CD14-positive monocyte (primary cell): ENCODE data around the gene CACNA1G. TPM values are rescaled to one million over a fixed set of nuclear protein-coding genes. Genes with fewer than 3 reads are reported as not detected.

Experiments used
- DNase-seq, 3 donors: peaks; one replicate each; pipeline ENCODE4 v3.0.0-alpha.2; 2011 to 2022
- H2AFZ ChIP-seq: 2 replicates; pipeline ENCODE4 v1.6.0; 2012; ENCODE audit warnings: mild to moderate bottlenecking, low read depth, low read length, inconsistent platforms; ENCODE audit not compliant: insufficient read depth, poor library complexity, severe bottlenecking
- H3K27ac ChIP-seq, 2 donors: 1 replicate in 1 of 2; 2 replicates in 1 of 2; pipeline ENCODE4 v1.5.1; 2012 to 2013; ENCODE audit warnings: low read length in 2 of 2, control low read depth in 1 of 2, inconsistent platforms in 1 of 2, low read depth in 1 of 2, mild to moderate bottlenecking in 1 of 2
- H3K27me3 ChIP-seq, 2 donors: one replicate each; pipeline versions ENCODE4 v1.6.0 to v1.6.1; 2011 to 2013; ENCODE audit warnings: low read length in 2 of 2; ENCODE audit not compliant: control insufficient read depth in 2 of 2, insufficient read depth in 2 of 2
- H3K36me3 ChIP-seq, 2 donors: replicated peaks in 1 of 2; 1 replicate in 1 of 2; 2 replicates in 1 of 2; pipeline versions ENCODE4 v1.5.1 to v1.6.1; 2012 to 2013; ENCODE audit warnings: low read length in 2 of 2, control low read depth in 1 of 2, inconsistent platforms in 1 of 2, mild to moderate bottlenecking in 1 of 2; ENCODE audit not compliant: insufficient read depth in 2 of 2, control insufficient read depth in 1 of 2
- H3K4me1 ChIP-seq, 2 donors: 1 replicate in 1 of 2; 2 replicates in 1 of 2; pipeline versions ENCODE4 v1.5.1 to v1.6.1; 2012 to 2013; ENCODE audit warnings: low read length in 2 of 2, control low read depth in 1 of 2, inconsistent platforms in 1 of 2, mild to moderate bottlenecking in 1 of 2, moderate library complexity in 1 of 2; ENCODE audit not compliant: insufficient read depth in 2 of 2, control insufficient read depth in 1 of 2
- H3K4me2 ChIP-seq: replicated peaks from 2 replicates; pipeline ENCODE3; 2012; ENCODE audit warnings: low read length, moderate library complexity, mild to moderate bottlenecking; ENCODE audit not compliant: poor library complexity, severe bottlenecking; ENCODE audit errors: extremely low read depth
- H3K4me3 ChIP-seq, 3 experiments: fragments of 200-600 bp in 1 of 3; sonication (generic) in 1 of 3; replicated peaks in 1 of 3; 1 replicate in 2 of 3; 2 replicates in 1 of 3; pipeline ENCODE4 v1.5.1; 2011 to 2013; ENCODE audit warnings: low read length in 3 of 3, mild to moderate bottlenecking in 3 of 3, control low read depth in 2 of 3, low read depth in 2 of 3, inconsistent platforms in 1 of 3, moderate library complexity in 1 of 3
- H3K79me2 ChIP-seq: 2 replicates; pipeline ENCODE4 v1.6.0; 2012; ENCODE audit warnings: mild to moderate bottlenecking, control low read depth, inconsistent platforms, low read length, moderate library complexity; ENCODE audit not compliant: insufficient read depth
- H3K9ac ChIP-seq: 2 replicates; pipeline ENCODE4 v1.6.0; 2017; ENCODE audit warnings: low read length, mild to moderate bottlenecking; ENCODE audit not compliant: insufficient read depth, poor library complexity, severe bottlenecking
- H3K9me3 ChIP-seq, 2 donors: replicated peaks in 1 of 2; 1 replicate in 1 of 2; 2 replicates in 1 of 2; pipeline versions ENCODE4 v1.5.1 to v1.6.1; 2012 to 2013; ENCODE audit warnings: low read length in 2 of 2, control low read depth in 1 of 2; ENCODE audit not compliant: control insufficient read depth in 1 of 2, insufficient read depth in 1 of 2
- H4K20me1 ChIP-seq: 2 replicates; pipeline ENCODE4 v1.6.0; 2012; ENCODE audit warnings: mild to moderate bottlenecking, low read length, control low read depth, moderate library complexity; ENCODE audit not compliant: insufficient read depth
- H3K27ac Mint-ChIP-seq, 7 donors: one replicate each; pipeline ENCODE4 v1.8.0; 2020; ENCODE audit warnings: mild to moderate bottlenecking in 7 of 7, mixed read lengths in 7 of 7, moderate library complexity in 6 of 7, inconsistent platforms in 2 of 7
- H3K27me3 Mint-ChIP-seq, 3 donors: one replicate each; pipeline ENCODE4 v1.8.0; 2021 to 2022; ENCODE audit warnings: low read depth in 3 of 3, mild to moderate bottlenecking in 3 of 3, mixed read lengths in 3 of 3, moderate library complexity in 3 of 3, inconsistent platforms in 1 of 3
- H3K36me3 Mint-ChIP-seq, 2 donors: one replicate each; pipeline ENCODE4 v1.8.0; 2020; ENCODE audit warnings: mixed read lengths in 2 of 2, inconsistent platforms in 1 of 2, mild to moderate bottlenecking in 1 of 2
- H3K4me1 Mint-ChIP-seq: one replicate; pipeline ENCODE4 v1.8.0; 2020; ENCODE audit warnings: mild to moderate bottlenecking, mixed read lengths
- H3K4me3 Mint-ChIP-seq, 2 donors: one replicate each; pipeline ENCODE4 v1.8.0; 2020; ENCODE audit warnings: mild to moderate bottlenecking in 2 of 2, mixed read lengths in 2 of 2, moderate library complexity in 1 of 2
- H3K9me3 Mint-ChIP-seq, 7 donors: one replicate each; pipeline ENCODE4 v1.8.0; 2020 to 2022; ENCODE audit warnings: mixed read lengths in 7 of 7, mild to moderate bottlenecking in 6 of 7, moderate library complexity in 6 of 7, inconsistent platforms in 2 of 7
- CTCF ChIP-seq: fragments of 200-600 bp; IDR thresholded peaks from one replicate; pipeline ENCODE4 v1.8.0; 2022; ENCODE audit warnings: antibody characterized with exemption, mild to moderate bottlenecking
- WGBS: methylation state at CpG from one replicate; pipeline ENCODE4 v1.1.5; 2013; ENCODE audit warnings: missing lambda C conversion rate; ENCODE audit not compliant: insufficient coverage; 5-methylcytosine and 5-hydroxymethylcytosine counted together
- intact Hi-C, 2 donors: fragments of 100-400 bp; cut with micrococcal nuclease; formaldehyde crosslinking; loops; one replicate each; pipeline versions ENCODE4 v1.15.0 to v1.15.1; 2023
- polyA plus RNA-seq, 3 donors: library from polyadenylated mRNA; depleted of rRNA in 1 of 3; unstranded in 2 of 3; stranded (reverse) in 1 of 3; fragments of 300-500 nt in 2 of 3; fragments of >200 nt in 1 of 3; fragmentation: Illumina TruSeq in 2 of 3; gene quantifications; 1 replicate in 2 of 3; 2 replicates in 1 of 3; pipeline ENCODE4 v1.2.3, GENCODE V29; 2012 to 2021

Gene CACNA1G
- polyA plus RNA-seq, 3 donors: 0.03 TPM; not detected in 2

GRCh38 chr17:50668838-50669581, 108.5 kb downstream of the CACNA1G start:
- H2AFZ ChIP-seq: no peak overlapping the region

GRCh38 chr17:50672071-50672470, 111.6 kb downstream of the CACNA1G start:
- H3K9me3 Mint-ChIP-seq: no peaks in the 10 kb centered on the region
- no peaks in the 10 kb centered on the region for H3K36me3 ChIP-seq
- no peak for DNase-seq
- no peak overlapping the region for H3K27ac Mint-ChIP-seq
- H3K4me3 Mint-ChIP-seq: no peak overlapping the region
- WGBS: no CpG with 5 or more reads among the region's 5 CpGs
- H3K27ac ChIP-seq: no peak overlapping the region
- H3K36me3 Mint-ChIP-seq: peaks cover 0 to 4% of the 10 kb centered on the region in 2 donors
- H3K9me3 ChIP-seq: no peaks in the 10 kb centered on the region
- H3K27me3 ChIP-seq: no peaks in the 10 kb centered on the region
- intact Hi-C loops: no loop called here
- no peak for TF ChIP-seq CTCF
- no peak overlapping the region for H2AFZ ChIP-seq
- no peak overlapping the region for H3K9ac ChIP-seq
- H4K20me1 ChIP-seq: no peaks in the 10 kb centered on the region
- H3K4me1 Mint-ChIP-seq: peaks cover 13% of the 10 kb centered on the region
- H3K79me2 ChIP-seq: no peaks in the 10 kb centered on the region
- no peak overlapping the region for H3K4me3 ChIP-seq
- H3K27me3 Mint-ChIP-seq: peaks cover 5 to 8% (median 6%) of the 10 kb centered on the region in 3 donors
- peaks cover 0 to 19% of the 10 kb centered on the region in 2 donors for H3K4me1 ChIP-seq
- H3K4me2 ChIP-seq: no peak overlapping the region

More at GRCh38 chr17:50668838-50669581, 108.5 kb downstream of the CACNA1G start:
- DNase-seq: no peak
- Mint-ChIP-seq H3K9me3 (no peaks in the 10 kb centered on the region), H3K27me3 (peaks cover 0 to 10% (median 10%) of the 10 kb centered on the region in 3 donors), H3K27ac (peak overlapping the region in 1 of 7 donors; percentile 10), H3K36me3 (peaks cover 0 to 4% of the 10 kb centered on the region in 2 donors), H3K4me1 (peaks cover 16% of the 10 kb centered on the region), H3K4me3 (no peak overlapping the region)
- no peak overlapping the region for H3K4me3 ChIP-seq
- 95% methylated on average over 6 of the region's 9 CpGs for WGBS
- no peak for TF ChIP-seq CTCF
- H3K4me2 ChIP-seq: no peak overlapping the region
- H3K9ac ChIP-seq: no peak overlapping the region
- intact Hi-C loops: no loop called here
- H4K20me1 ChIP-seq: no peaks in the 10 kb centered on the region
- H3K27ac ChIP-seq: no peak overlapping the region
- H3K9me3 ChIP-seq: no peaks in the 10 kb centered on the region
- no peaks in the 10 kb centered on the region for H3K27me3 ChIP-seq
- no peaks in the 10 kb centered on the region for H3K79me2 ChIP-seq
- no peaks in the 10 kb centered on the region for H3K36me3 ChIP-seq
- H3K4me1 ChIP-seq: peaks cover 0 to 21% of the 10 kb centered on the region in 2 donors
